ENCODE data around the gene TSPAN10. TPM values are rescaled to one million over a fixed set of nuclear protein-coding genes. Genes with fewer than 3 reads are reported as not detected.

TSPAN10 gene
- total and polyA plus RNA-seq, 9 of the 15 experiments (the other 6 are each of a cell fraction or from before 2014, with no cell fraction given): 0.05 to 0.31 (median 0.13) TPM; not detected in 1

- TF ChIP-seq RREB1 (CRISPR knock-in tag; IDR thresholded peaks at IDR 0.05) (peak; percentile 63; the same call in 1 of the 2 replicates), NEUROD1 (IDR thresholded peaks at IDR 0.05; ENCODE audit: borderline replicate concordance, low read depth, low read length, partially characterized antibody) (peak; percentile 98), ZNF23 (CRISPR knock-in tag; IDR thresholded peaks at IDR 0.05) (no peak), ZNF282 (CRISPR knock-in tag; IDR thresholded peaks at IDR 0.05) (no peak), HMGXB4 (CRISPR knock-in tag; IDR thresholded peaks at IDR 0.05) (no peak), ZBTB11 (CRISPR knock-in tag; IDR thresholded peaks at IDR 0.05) (peak in 1 of 3 experiments; percentile 68; a peak in 2 of 6 replicates), AFF4 (CRISPR knock-in tag; IDR thresholded peaks at IDR 0.05) (0 out of 2 replicates have a peak, but pooled peaks have one; percentile 21), NFIC (IDR thresholded peaks at IDR 0.05) (no peak), FOS (IDR thresholded peaks at IDR 0.05; ENCODE audit: extremely low read depth, insufficient read length) (peak; percentile 98), ZNF175 (CRISPR knock-in tag; IDR thresholded peaks at IDR 0.05; ENCODE audit: low read depth) (no peak)
These were observed 46.8 kb downstream of the TSPAN10 start, which contains the start of the genes ARL16 and HGS (continued) for GRCh38 chr17:81683584-81684441.
